ENCODE results near the gene NXPE4. TPM values are rescaled to one million over a fixed set of nuclear protein-coding genes. Genes with fewer than 3 reads are reported as not detected.
"Not testable (repeated sequence)": the region's sequence is repeated elsewhere in the genome, so short reads cannot be mapped to it uniquely, and the experiment has no call there.

The NXPE4 gene
- total RNA-seq, 1 donor from 2014 or later, result not detected

DNA sequence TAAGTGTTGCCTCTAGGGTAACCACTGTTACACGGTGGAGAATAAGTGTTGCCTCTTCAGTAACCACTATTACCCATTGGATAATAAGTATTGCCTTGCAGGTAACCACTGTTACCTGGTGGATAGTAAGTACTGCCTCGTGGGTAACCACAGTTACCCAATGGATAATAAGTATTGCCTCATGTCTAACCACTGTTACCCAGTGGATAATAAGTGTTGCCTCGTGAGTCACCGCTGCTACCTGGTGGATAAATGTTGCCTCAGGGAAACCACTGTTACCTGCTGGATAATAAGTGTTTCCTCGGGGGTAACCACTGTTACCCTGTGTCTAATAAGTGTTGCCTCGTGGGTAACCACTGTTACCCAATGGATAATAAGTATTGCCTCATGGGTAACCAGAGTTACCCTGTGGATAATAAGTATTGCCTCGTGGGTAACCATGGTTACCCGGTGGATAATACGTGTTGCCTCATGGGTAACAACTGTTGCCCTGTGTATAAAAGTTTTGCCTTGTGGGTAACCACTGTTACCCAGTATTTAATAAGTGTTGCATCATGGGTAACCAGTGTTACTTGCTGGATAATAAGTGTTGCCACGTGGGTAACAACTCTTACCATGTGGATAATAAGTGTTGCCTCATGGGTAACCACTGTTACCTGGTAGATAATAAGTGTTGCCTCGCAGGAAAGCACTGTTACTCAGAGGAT is 12.3 kb upstream of the NXPE4 start:
- TF ChIP-seq, protein P1, sequence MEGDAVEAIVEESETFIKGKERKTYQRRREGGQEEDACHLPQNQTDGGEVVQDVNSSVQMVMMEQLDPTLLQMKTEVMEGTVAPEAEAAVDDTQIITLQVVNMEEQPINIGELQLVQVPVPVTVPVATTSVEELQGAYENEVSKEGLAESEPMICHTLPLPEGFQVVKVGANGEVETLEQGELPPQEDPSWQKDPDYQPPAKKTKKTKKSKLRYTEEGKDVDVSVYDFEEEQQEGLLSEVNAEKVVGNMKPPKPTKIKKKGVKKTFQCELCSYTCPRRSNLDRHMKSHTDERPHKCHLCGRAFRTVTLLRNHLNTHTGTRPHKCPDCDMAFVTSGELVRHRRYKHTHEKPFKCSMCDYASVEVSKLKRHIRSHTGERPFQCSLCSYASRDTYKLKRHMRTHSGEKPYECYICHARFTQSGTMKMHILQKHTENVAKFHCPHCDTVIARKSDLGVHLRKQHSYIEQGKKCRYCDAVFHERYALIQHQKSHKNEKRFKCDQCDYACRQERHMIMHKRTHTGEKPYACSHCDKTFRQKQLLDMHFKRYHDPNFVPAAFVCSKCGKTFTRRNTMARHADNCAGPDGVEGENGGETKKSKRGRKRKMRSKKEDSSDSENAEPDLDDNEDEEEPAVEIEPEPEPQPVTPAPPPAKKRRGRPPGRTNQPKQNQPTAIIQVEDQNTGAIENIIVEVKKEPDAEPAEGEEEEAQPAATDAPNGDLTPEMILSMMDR (conservative IDR thresholded peaks at IDR 0.05), result no peak
- Mint-ChIP-seq H3K4me3 (no peak overlapping the region), H3K9me3 (peaks cover 17% of the 10 kb centered on the region), H3K36me3 (ENCODE audit: low read depth) (peaks cover 3% of the 10 kb centered on the region), H3K27me3 (ENCODE audit: low read depth) (no peaks in the 10 kb centered on the region), H3K27ac (ENCODE audit: unreplicated experiment) (no peak overlapping the region), H3K4me1 (no peaks in the 10 kb centered on the region)
- DNase-seq (ENCODE audit: low read depth, low spot score), result no peak

GRCh38 chr11:114606802-114607075 is 11.2 kb upstream of the NXPE4 start:
- H3K9me3 Mint-ChIP-seq, result peaks cover 14% of the 10 kb centered on the region
- DNase-seq (ENCODE audit: low read depth, low spot score); H3K4me1 Mint-ChIP-seq; H3K27ac Mint-ChIP-seq (ENCODE audit: unreplicated experiment); H3K4me3 Mint-ChIP-seq; H3K27me3 Mint-ChIP-seq (ENCODE audit: low read depth); H3K36me3 Mint-ChIP-seq (ENCODE audit: low read depth): not testable (repeated sequence)

GRCh38 chr11:114606003-114606801 is 10.6 kb upstream of the NXPE4 start:
- Mint-ChIP-seq H3K27me3 (ENCODE audit: low read depth) (no peaks in the 10 kb centered on the region), H3K9me3 (peaks cover 14% of the 10 kb centered on the region), H3K27ac (ENCODE audit: unreplicated experiment) (no peak overlapping the region), H3K4me3 (no peak overlapping the region), H3K4me1 (no peaks in the 10 kb centered on the region), H3K36me3 (ENCODE audit: low read depth) (no peaks in the 10 kb centered on the region)
- TF ChIP-seq, protein P1 (conservative IDR thresholded peaks at IDR 0.05), result no peak
- DNase-seq (ENCODE audit: low read depth, low spot score), result no peak

DNA sequence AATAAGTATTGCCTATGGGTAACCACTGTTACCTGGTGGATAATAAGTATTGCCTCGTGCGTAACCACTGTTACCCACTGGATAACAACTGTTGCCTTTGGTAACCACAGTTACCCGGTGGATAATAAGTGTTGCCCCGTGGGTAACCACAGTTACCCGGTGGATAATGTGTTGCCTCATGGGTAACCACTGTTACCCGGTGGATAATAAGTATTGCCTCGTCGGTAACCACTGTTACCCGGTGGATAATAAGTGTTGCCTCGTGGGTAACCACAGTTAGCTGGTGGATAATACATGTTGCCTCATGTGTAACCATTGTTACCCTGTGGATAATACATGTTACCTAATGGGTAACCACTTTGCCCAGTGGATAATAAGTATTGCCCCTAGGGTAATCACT is 9.8 kb upstream of the NXPE4 start:
- no peaks in the 10 kb centered on the region for H3K36me3 Mint-ChIP-seq (ENCODE audit: low read depth)
- no peaks in the 10 kb centered on the region for H3K4me1 Mint-ChIP-seq
- TF ChIP-seq, protein P1 (conservative IDR thresholded peaks at IDR 0.05), result no peak
- H3K27me3 Mint-ChIP-seq (ENCODE audit: low read depth), result no peaks in the 10 kb centered on the region
- no peak overlapping the region for H3K4me3 Mint-ChIP-seq
- no peak for DNase-seq (ENCODE audit: low read depth, low spot score)
- peaks cover 11% of the 10 kb centered on the region for H3K9me3 Mint-ChIP-seq
- no peak overlapping the region for H3K27ac Mint-ChIP-seq (ENCODE audit: unreplicated experiment)

DNA sequence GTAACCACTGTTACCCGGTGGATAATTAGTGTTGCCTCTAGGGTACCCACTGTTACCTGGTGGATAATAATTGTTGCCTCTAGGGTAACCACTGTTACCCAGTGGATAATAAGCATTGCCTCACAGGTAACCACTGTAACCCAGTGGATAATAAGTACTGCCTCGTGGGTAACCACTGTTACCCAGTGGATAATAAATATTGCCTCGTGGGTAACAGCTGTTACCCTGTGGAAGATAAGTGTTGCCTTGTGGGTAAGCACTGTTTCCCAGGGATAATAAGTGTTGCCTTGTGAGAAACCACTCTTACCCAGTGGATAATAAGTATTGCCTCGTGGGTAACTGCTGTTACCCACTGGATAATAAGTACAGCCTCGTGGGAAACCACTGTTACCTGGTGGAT is 9.3 kb upstream of the NXPE4 start:
- no peak for DNase-seq (ENCODE audit: low read depth, low spot score)
- Mint-ChIP-seq H3K27ac (ENCODE audit: unreplicated experiment) (no peak overlapping the region), H3K27me3 (ENCODE audit: low read depth) (no peaks in the 10 kb centered on the region), H3K36me3 (ENCODE audit: low read depth) (no peaks in the 10 kb centered on the region), H3K4me3 (no peak overlapping the region), H3K4me1 (no peaks in the 10 kb centered on the region), H3K9me3 (peaks cover 11% of the 10 kb centered on the region)
- TF ChIP-seq, protein P1 (conservative IDR thresholded peaks at IDR 0.05), result no peak

GRCh38 chr11:114604179-114604813 is 8.7 kb upstream of the NXPE4 start:
- Mint-ChIP-seq H3K9me3 (peaks cover 11% of the 10 kb centered on the region), H3K27me3 (ENCODE audit: low read depth) (no peaks in the 10 kb centered on the region), H3K27ac (ENCODE audit: unreplicated experiment) (no peak overlapping the region), H3K4me3 (no peak overlapping the region), H3K4me1 (no peaks in the 10 kb centered on the region), H3K36me3 (ENCODE audit: low read depth) (no peaks in the 10 kb centered on the region)
- DNase-seq (ENCODE audit: low read depth, low spot score), result no peak
- TF ChIP-seq, protein P1 (conservative IDR thresholded peaks at IDR 0.05), result no peak

- not testable (repeated sequence) for H3K36me3 Mint-ChIP-seq (ENCODE audit: low read depth); H3K27ac Mint-ChIP-seq (ENCODE audit: unreplicated experiment); H3K4me3 Mint-ChIP-seq; H3K4me1 Mint-ChIP-seq; DNase-seq (ENCODE audit: low read depth, low spot score); H3K27me3 Mint-ChIP-seq (ENCODE audit: low read depth)
- H3K9me3 Mint-ChIP-seq, result peaks cover 11% of the 10 kb centered on the region
These were observed 7.6 kb upstream of the NXPE4 start for GRCh38 chr11:114603151-114603550.

Measured in neural crest cell (in vitro differentiated cells).